ENCODE data around the gene ANTXR1. TPM values are rescaled to one million over a fixed set of nuclear protein-coding genes. Genes with fewer than 3 reads are reported as not detected.

ANTXR1 gene
- total and polyA plus RNA-seq, 2 of the 8 experiments (the other 6 are each of a cell fraction or from before 2014, with no cell fraction given), result 15.8 to 44.3 TPM

DNA sequence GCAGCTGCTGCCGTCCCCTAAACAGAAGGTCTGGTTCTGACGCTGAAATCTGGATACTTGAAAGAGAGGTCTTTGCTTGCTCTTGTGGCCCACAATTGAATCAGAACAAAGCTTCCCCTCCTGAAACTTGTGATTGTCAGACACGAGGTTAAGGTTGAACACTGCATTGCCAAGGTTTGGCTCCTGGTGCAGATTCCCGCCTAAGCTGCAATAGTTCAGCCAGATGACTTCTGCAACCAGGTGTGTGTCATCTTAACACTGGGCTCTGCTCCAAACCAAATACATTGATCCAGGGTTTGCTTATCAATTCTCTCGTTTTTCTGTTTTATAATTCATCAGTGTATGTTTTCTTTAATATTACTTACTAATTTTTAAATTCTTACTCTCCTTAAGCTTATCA is 23.9 kb upstream of the ANTXR1 start (continued):
- no peak for TF ChIP-seq KDM4A (IDR thresholded peaks at IDR 0.05; ENCODE audit: low read depth, low read length, severe bottlenecking)
- no peak for TF ChIP-seq SP2 (IDR thresholded peaks at IDR 0.05; ENCODE audit: low read length)
- TF ChIP-seq CHD1 (IDR thresholded peaks at IDR 0.05; ENCODE audit: low read depth, low read length), result no peak
- TF ChIP-seq EP300 (IDR thresholded peaks at IDR 0.05; ENCODE audit: borderline replicate concordance in 1 of 2, low read depth in 2 of 2, low read length in 2 of 2), result no peak
- TF ChIP-seq YY1 (IDR thresholded peaks at IDR 0.05; ENCODE audit: low read depth, low read length), result no peak

Measured in H1 (cell line).